PC-3 (cell line): ENCODE results near the gene STARD5. TPM values are rescaled to one million over a fixed set of nuclear protein-coding genes. Genes with fewer than 3 reads are reported as not detected.

ENCODE experiments used
- ATAC-seq: fragments of 200-7000 bp; cut with Tn5 transposase; 2 replicates; pipeline ENCODE4 v1.9.1; 2020; ENCODE audit warnings: mild to moderate bottlenecking, moderate library complexity
- BruUV-seq: library from RNA; stranded (reverse); fragments of 400-500 nt; replicated peaks from 2 replicates; lab custom pipeline; 2021; lab: Mats Ljungman, UMichigan
- CTCF ChIA-PET: fragments of 300-600 bp; sonication (Branson Sonifier 250); formaldehyde crosslinking; loops from one replicate; lab custom pipeline; 2022; ENCODE audit warnings: antibody characterized with exemption; lab: Charles Lee
- POLR2A ChIA-PET: fragments of 300-600 bp; sonication (Branson Sonifier 250); formaldehyde crosslinking; loops from one replicate; lab custom pipeline; 2022; ENCODE audit warnings: antibody characterized with exemption; ENCODE audit not compliant: unreplicated experiment; lab: Charles Lee
- DNase-seq: peaks from one replicate; pipeline ENCODE4 v3.0.0-alpha.2; 2015
- H2AFZ ChIP-seq: fragments of 300-600 bp; sonication (generic); 2 replicates; pipeline ENCODE4 v1.6.0; 2016; ENCODE audit warnings: antibody characterized with exemption, low read length
- H3F3A ChIP-seq: fragments of 300-600 bp; sonication (generic); one replicate; pipeline ENCODE4 v1.6.0; 2017; ENCODE audit warnings: antibody characterized with exemption, low read length, control low read depth, mild to moderate bottlenecking; ENCODE audit not compliant: unreplicated experiment
- H3K27ac ChIP-seq: fragments of 300-600 bp; sonication (generic); 2 replicates; pipeline ENCODE4 v1.5.1; 2016; ENCODE audit warnings: mild to moderate bottlenecking, low read length
- H3K27me3 ChIP-seq: fragments of 300-600 bp; sonication (generic); 2 replicates; pipeline ENCODE4 v1.6.1; 2016; ENCODE audit warnings: low read length, mixed read lengths
- H3K36me3 ChIP-seq: fragments of 300-600 bp; sonication (generic); 2 replicates; pipeline ENCODE4 v1.6.1; 2016; ENCODE audit warnings: low read depth, mixed run types, low read length, mixed read lengths
- H3K4me1 ChIP-seq: fragments of 300-600 bp; sonication (generic); 2 replicates; pipeline ENCODE4 v1.5.1; 2016; ENCODE audit warnings: low read length; ENCODE audit not compliant: insufficient read depth
- H3K4me2 ChIP-seq: fragments of 300-600 bp; sonication (generic); 2 replicates; pipeline ENCODE4 v1.6.0; 2016; ENCODE audit warnings: low read length
- H3K4me3 ChIP-seq: fragments of 300-600 bp; sonication (generic); 2 replicates; pipeline ENCODE4 v1.5.1; 2016; ENCODE audit warnings: mild to moderate bottlenecking, low read length, mixed read lengths
- H3K79me2 ChIP-seq: fragments of 300-600 bp; sonication (generic); 2 replicates; pipeline ENCODE4 v1.6.1; 2017; ENCODE audit warnings: low read length, mixed read lengths
- H3K9ac ChIP-seq: fragments of 300-600 bp; sonication (generic); 2 replicates; pipeline ENCODE4 v1.6.0; 2016; ENCODE audit warnings: mild to moderate bottlenecking, low read length
- H3K9me2 ChIP-seq: fragments of 300-600 bp; sonication (generic); replicated peaks from 2 replicates; pipeline ENCODE4 v1.6.1; 2016; ENCODE audit warnings: mixed run types, low read length, mixed read lengths
- H3K9me3 ChIP-seq: fragments of 300-600 bp; sonication (generic); 2 replicates; pipeline ENCODE4 v1.6.1; 2016; ENCODE audit warnings: low read length, mixed read lengths
- H4K20me1 ChIP-seq: fragments of 300-600 bp; sonication (generic); 2 replicates; pipeline ENCODE4 v1.6.1; 2016; ENCODE audit warnings: low read length, mixed read lengths
- EZH2 ChIP-seq: fragments of 300-600 bp; sonication (generic); IDR thresholded peaks from one replicate; pipeline ENCODE4 v1.6.1; 2017; ENCODE audit warnings: antibody characterized with exemption, mild to moderate bottlenecking, low read length; ENCODE audit not compliant: unreplicated experiment
- EZH2phosphoT487 ChIP-seq: fragments of 300-600 bp; sonication (generic); IDR thresholded peaks from 2 replicates; pipeline ENCODE4 v1.6.1; 2018; ENCODE audit warnings: mild to moderate bottlenecking, antibody characterized with exemption, low read length, borderline replicate concordance
- intact Hi-C: fragments of 100-400 bp; cut with micrococcal nuclease; formaldehyde crosslinking; loops from 2 replicates; pipeline ENCODE4 v1.9.0; 2023
- total RNA-seq: library from RNA; depleted of rRNA; stranded (reverse); fragments of >200 nt; gene quantifications from 2 replicates; pipeline ENCODE4 v1.2.3, GENCODE V29; 2014
- TF ChIP-seq, protein P1 (sequence below): fragments of 300-600 bp; sonication (generic); conservative IDR thresholded peaks from 2 replicates; pipeline ENCODE4 v1.5.1; 2017; ENCODE audit warnings: antibody characterized with exemption, low read depth, mild to moderate bottlenecking, low read length

STARD5 gene
- total RNA-seq, 1 experiment from 2014 or later = 5.9 TPM

DNA sequence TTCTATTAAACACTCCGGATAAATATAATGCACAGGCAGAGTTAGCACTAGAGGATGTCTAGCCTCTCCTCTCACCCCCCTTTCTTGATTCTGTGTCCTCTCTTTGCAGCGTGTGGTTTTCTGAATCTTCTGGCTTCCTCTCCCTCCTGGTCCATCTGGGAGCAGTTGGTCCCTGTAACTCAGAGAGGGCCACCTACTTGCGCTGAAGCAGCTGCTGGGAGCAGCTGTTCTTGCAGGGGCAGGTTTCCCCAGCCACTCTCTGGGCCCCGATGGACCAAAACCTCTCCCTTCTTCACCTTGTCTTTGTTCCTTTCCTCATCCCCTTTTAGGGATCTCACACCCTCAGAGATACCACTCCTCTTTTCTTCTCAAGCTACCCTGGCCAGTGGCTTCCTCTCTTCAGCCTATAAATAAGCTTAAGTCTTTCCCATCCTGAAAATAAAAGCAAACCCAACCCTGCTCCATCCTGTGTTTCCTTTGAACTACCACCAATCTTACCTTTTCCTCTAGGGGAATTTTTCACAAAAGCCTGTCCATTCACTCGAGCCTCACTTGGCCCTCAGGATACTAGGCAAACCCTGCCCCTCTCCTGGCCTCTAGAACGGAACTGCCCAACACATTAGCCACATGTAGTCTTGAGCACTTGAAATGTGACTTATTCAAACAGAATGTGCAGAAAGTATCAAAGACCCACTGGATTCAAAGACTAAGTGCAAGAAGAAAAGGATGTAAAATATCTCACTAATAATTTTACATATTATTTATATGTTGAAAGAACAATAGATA is 59.7 kb downstream of the STARD5 start:
- H3F3A ChIP-seq = no peaks in the 10 kb centered on the region
- peaks cover 5% of the 10 kb centered on the region for H3K4me1 ChIP-seq
- no peak overlapping the region for H3K4me3 ChIP-seq
- H3K9me2 ChIP-seq = no peaks in the 10 kb centered on the region
- TF ChIP-seq EZH2phosphoT487 (no peak), EZH2 (no peak)
- DNase-seq = no peak
- H3K27ac ChIP-seq = no peak overlapping the region
- H4K20me1 ChIP-seq = no peaks in the 10 kb centered on the region
- H3K27me3 ChIP-seq = peaks cover 29% of the 10 kb centered on the region
- POLR2A ChIA-PET = no interaction called here
- no peak overlapping the region for H3K9ac ChIP-seq
- BruUV-seq = no TSS peak
- H3K36me3 ChIP-seq = no peaks in the 10 kb centered on the region
- no peak for ATAC-seq
- no peaks in the 10 kb centered on the region for H3K79me2 ChIP-seq
- H3K9me3 ChIP-seq = no peaks in the 10 kb centered on the region
- no peak overlapping the region for H3K4me2 ChIP-seq
- no peak overlapping the region for H2AFZ ChIP-seq
- CTCF ChIA-PET = no interaction called here
- intact Hi-C loops = loop anchor here (10.0 kb wide), 1 partner anchor 259 kb away; the partner anchor contains the start of gene TLNRD1

GRCh38 chr15:81263477-81263876 is 60.5 kb downstream of the STARD5 start:
- Histone ChIP-seq H2AFZ (no peak overlapping the region), H3K27ac (no peak overlapping the region), H3K9me2 (no peaks in the 10 kb centered on the region), H3K4me3 (no peak overlapping the region), H3F3A (no peaks in the 10 kb centered on the region), H3K4me2 (no peak overlapping the region), H3K4me1 (peaks cover 5% of the 10 kb centered on the region), H3K36me3 (no peaks in the 10 kb centered on the region), H3K79me2 (no peaks in the 10 kb centered on the region), H3K9me3 (no peaks in the 10 kb centered on the region), H4K20me1 (no peaks in the 10 kb centered on the region), H3K9ac (no peak overlapping the region), H3K27me3 (peaks cover 27% of the 10 kb centered on the region)
- CTCF ChIA-PET = no interaction called here
- intact Hi-C loops = loop anchor here (10.0 kb wide), 1 partner anchor 259 kb away; the partner anchor contains the start of gene TLNRD1
- POLR2A ChIA-PET = no interaction called here
- DNase-seq (no peak), ATAC-seq (no peak)
- no TSS peak for BruUV-seq
- TF ChIP-seq EZH2 = no peak
- TF ChIP-seq, protein P1, sequence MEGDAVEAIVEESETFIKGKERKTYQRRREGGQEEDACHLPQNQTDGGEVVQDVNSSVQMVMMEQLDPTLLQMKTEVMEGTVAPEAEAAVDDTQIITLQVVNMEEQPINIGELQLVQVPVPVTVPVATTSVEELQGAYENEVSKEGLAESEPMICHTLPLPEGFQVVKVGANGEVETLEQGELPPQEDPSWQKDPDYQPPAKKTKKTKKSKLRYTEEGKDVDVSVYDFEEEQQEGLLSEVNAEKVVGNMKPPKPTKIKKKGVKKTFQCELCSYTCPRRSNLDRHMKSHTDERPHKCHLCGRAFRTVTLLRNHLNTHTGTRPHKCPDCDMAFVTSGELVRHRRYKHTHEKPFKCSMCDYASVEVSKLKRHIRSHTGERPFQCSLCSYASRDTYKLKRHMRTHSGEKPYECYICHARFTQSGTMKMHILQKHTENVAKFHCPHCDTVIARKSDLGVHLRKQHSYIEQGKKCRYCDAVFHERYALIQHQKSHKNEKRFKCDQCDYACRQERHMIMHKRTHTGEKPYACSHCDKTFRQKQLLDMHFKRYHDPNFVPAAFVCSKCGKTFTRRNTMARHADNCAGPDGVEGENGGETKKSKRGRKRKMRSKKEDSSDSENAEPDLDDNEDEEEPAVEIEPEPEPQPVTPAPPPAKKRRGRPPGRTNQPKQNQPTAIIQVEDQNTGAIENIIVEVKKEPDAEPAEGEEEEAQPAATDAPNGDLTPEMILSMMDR = no peak
- no peak for TF ChIP-seq EZH2phosphoT487

DNA sequence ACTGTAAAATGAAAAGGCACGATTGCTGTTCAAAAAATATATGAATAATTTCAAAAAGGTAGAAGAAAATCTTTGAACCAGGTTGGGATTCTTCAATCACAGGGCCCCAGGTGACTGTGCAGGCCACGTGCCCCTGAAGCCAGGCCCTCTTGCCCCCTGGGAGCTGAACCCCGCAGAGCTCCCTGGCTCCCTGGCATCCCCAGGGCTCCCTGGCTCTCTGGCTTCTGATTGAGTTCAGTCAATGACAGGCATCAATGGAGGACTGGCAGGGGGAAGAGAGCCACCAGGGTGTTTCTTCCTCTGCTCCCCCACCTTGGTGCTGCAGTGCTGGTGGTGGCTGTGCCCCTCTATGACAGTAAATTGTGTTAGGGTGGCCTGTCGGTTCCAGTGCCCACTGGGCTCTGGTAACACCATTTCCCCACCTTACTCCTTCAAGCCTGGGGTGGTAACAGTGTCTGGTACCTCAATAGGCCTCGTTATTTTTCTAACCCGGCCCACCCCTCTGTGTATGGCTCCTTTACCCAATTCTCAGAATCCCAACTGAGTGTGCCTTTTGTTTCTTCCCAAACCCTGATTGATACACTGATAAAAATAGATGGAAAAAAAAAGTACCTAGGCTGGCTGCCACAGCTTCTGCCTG is 62.6 kb downstream of the STARD5 start:
- DNase-seq (no peak), ATAC-seq (no peak)
- H3K9me2 ChIP-seq = no peaks in the 10 kb centered on the region
- peaks cover 24% of the 10 kb centered on the region for H3K27me3 ChIP-seq
- no peak overlapping the region for H3K4me3 ChIP-seq
- no peak overlapping the region for H2AFZ ChIP-seq
- H3K27ac ChIP-seq = no peak overlapping the region
- no peak overlapping the region for H3K4me2 ChIP-seq
- POLR2A ChIA-PET = no interaction called here
- no peaks in the 10 kb centered on the region for H4K20me1 ChIP-seq
- TF ChIP-seq EZH2phosphoT487 = no peak
- TF ChIP-seq, protein P1 = no peak
- no peak for TF ChIP-seq EZH2
- H3F3A ChIP-seq = no peaks in the 10 kb centered on the region
- CTCF ChIA-PET = no interaction called here
- no TSS peak for BruUV-seq
- no peaks in the 10 kb centered on the region for H3K79me2 ChIP-seq
- intact Hi-C loops = loop anchor here (10.0 kb wide), 1 partner anchor 256 kb away; the partner anchor contains the start of gene TLNRD1
- H3K4me1 ChIP-seq = peaks cover 5% of the 10 kb centered on the region
- H3K36me3 ChIP-seq = no peaks in the 10 kb centered on the region
- no peak overlapping the region for H3K9ac ChIP-seq
- no peaks in the 10 kb centered on the region for H3K9me3 ChIP-seq
